ENCODE measurements around the gene CCP110. TPM values are rescaled to one million over a fixed set of nuclear protein-coding genes. Genes with fewer than 3 reads are reported as not detected.

CCP110 gene, protein sequence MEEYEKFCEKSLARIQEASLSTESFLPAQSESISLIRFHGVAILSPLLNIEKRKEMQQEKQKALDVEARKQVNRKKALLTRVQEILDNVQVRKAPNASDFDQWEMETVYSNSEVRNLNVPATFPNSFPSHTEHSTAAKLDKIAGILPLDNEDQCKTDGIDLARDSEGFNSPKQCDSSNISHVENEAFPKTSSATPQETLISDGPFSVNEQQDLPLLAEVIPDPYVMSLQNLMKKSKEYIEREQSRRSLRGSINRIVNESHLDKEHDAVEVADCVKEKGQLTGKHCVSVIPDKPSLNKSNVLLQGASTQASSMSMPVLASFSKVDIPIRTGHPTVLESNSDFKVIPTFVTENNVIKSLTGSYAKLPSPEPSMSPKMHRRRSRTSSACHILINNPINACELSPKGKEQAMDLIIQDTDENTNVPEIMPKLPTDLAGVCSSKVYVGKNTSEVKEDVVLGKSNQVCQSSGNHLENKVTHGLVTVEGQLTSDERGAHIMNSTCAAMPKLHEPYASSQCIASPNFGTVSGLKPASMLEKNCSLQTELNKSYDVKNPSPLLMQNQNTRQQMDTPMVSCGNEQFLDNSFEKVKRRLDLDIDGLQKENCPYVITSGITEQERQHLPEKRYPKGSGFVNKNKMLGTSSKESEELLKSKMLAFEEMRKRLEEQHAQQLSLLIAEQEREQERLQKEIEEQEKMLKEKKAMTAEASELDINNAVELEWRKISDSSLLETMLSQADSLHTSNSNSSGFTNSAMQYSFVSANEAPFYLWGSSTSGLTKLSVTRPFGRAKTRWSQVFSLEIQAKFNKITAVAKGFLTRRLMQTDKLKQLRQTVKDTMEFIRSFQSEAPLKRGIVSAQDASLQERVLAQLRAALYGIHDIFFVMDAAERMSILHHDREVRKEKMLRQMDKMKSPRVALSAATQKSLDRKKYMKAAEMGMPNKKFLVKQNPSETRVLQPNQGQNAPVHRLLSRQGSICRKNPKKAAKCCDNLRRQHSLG
- total RNA-seq (2022; extraction: Qiagen RNA extraction) = 7.7 to 10.6 TPM (median 10.2 TPM) in 5 replicates

DNA sequence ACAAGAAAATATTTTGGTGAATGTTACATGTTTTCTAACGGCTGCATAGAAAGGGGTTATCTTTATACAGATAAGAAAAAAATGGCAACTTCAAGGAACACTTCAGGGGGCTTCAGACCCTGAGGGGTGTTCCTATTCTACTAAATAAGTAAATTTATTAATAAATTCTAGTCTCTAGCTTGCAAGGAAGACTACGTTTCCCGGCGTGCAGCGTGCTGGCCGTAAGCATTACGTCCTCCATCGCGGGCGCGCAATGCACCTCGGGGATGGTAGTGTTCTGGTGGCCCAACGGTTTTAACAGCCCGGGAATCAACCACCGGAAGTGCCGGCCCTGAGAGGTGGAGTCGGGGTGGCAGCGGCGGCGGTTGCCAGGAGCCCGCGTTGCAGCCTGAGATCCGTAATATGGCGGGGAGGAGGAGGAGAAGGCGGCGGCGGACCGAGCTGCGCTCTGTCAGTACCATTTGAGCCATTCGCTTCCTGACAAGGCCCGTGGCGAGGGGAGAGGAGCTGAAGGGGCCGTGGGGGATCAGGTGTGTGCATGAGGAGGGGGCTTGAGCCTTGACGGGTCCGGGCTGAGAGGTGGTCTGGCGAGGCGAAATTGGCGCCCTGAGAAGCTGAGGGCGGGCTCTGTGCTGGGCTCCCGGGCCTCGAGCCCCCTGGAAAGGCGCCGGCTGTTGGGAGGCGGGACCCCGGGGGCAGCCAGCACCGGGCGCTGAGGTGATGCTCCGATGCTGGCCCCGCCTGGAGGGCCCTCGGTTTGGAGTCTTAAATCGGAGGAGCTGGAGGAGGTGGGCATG is at the start of gene CCP110:
CCP110 (plus strand) TSS at position 384 of the 797 bp plus-strand sequence. CDS start 3,940 bp downstream, outside the sequence.

DNA sequence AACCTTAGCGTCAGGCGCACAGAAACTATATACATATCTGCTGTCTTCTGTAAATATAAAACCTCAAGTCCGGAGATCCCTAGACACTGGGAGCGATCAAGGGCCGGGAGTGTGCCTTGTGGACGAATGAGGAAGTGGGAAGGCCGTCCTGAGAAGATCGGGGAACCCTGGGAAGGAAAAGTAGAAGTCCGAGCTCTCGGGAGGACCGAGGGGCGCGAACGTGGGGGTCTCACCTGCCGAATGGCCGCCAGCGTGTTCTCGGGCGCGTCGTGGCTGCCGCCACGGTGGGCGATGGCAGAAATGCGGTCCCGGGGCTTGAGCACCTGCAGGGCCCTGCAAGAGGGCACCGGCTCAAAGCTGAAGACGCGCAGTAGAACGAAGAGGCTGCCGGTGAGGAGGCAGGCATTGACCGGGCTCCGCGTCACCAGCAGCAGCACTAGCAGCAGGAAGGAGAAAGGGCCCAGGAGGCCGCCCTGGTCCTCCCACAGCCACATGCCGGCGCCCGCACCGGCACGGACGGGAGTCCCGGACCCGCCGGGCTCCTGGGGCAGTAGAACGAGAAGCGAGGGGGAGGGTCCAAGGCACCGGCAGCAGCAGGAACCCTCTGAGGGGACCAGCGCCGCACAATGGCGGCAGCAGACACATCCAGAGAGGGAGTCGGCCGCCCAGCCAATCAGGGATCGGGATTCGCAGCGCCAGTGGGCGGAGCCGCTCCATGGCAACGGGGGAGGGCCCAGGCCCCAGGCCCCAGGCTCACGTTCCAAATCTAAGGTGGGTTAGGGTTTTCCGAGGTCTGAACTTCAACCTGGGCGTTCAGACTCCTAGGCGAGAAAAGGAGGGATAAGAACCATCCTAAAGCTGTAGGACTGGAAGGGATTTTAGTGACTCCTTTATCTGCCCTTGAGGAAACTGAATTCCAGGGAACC is 2.0 kb upstream of the CCP110 start, which contains the start of gene GDE1:
GDE1 (minus strand) TSS at position 628 of the 926 bp plus-strand sequence; CDS start at position 494, 134 bp downstream.

DNA sequence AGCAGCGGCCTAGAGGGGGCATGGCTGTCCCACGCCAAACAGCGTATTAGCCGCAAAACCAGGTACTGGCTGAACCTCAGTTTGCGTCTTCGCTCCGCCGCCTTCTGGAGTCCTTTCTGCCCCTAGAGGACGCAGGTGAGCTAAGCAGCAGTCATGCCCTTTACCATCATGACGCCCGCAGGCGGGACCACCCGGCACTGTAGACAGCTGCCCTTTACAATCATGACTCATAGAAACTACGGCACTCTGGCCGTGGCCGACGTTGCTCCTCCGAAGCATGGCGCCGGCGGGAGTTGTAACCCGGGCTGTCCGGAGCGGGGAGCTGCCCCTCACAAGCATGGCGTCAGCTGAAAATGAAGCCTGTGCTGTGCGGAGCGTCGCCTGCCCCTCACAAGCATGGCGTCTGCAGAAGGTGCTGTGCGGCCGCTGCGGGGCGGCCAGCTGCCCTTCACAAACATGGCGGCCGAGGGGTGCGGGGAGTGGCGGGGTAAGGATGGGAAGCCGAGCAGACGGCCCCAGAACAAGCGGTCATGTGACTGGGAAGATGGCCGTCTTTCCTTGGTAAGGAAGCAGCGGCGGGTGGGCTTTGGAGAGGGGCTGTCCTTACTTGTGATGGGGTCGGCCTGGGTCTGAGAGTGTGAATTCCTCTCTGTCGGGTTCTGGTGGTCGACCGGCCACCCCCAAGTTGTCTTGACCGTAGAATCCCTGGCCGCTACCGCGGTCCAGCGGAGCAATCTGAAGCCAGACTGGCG is 31.6 kb downstream of the CCP110 start, which contains the start of gene VPS35L:
VPS35L (plus strand) TSS at position 518 of the 752 bp plus-strand sequence; CDS start at position 545, 27 bp downstream.

Other genes with a start within 250 kb of the CCP110 start
- 0.07 to 0.18 TPM (median 0.08 TPM) in 4 of 5 replicates, not detected in the other for gene CLEC19A, start 238.2 kb upstream of the CCP110 start, total RNA-seq (2022; extraction: Qiagen RNA extraction)
- gene TMC5, start 106.1 kb upstream of the CCP110 start, total RNA-seq (2022; extraction: Qiagen RNA extraction) = 5.8 to 7.1 TPM (median 6.0 TPM) in 5 replicates
- 79.9 to 93.5 TPM (median 83.2 TPM) in 5 replicates for gene GDE1, start 1.8 kb upstream of the CCP110 start, total RNA-seq (2022; extraction: Qiagen RNA extraction)
- gene VPS35L, start 31.8 kb downstream of the CCP110 start, total RNA-seq (2022; extraction: Qiagen RNA extraction) = 27.9 to 34.8 TPM (median 31.3 TPM) in 5 replicates
- 38.2 to 44.7 TPM (median 43.6 TPM) in 5 replicates for gene KNOP1, start 194.3 kb downstream of the CCP110 start, total RNA-seq (2022; extraction: Qiagen RNA extraction)
- gene IQCK, start 194.3 kb downstream of the CCP110 start, total RNA-seq (2022; extraction: Qiagen RNA extraction) = 7.4 to 10.2 TPM (median 9.4 TPM) in 5 replicates

All from A549 treated with CORT108297 at 1 μM for 4 hours (cell line).